Stimulated activated CD8-positive, alpha-beta memory T cell treated with anti-CD3 and anti-CD28 coated beads, Interleukin-7, amount 100 ng/mL, for 48 hours (primary cell): ENCODE measurements around the gene KCNJ4.
"Not testable (repeated sequence)": the region's sequence is repeated elsewhere in the genome, so short reads cannot be mapped to it uniquely, and the experiment has no call there.

Experiments used
- DNase-seq, 2 donors: peaks; one replicate each; pipeline ENCODE4 v3.0.0-alpha.2; 2020; ENCODE audit warnings: low read depth in 1 of 2; ENCODE audit errors: extremely low read depth in 1 of 2

KCNJ4 gene

GRCh38 chr22:38388506-38389427 lies 66.2 kb downstream of the KCNJ4 start:
- DNase-seq = not testable (repeated sequence)

GRCh38 chr22:38386918-38387317 lies 68.1 kb downstream of the KCNJ4 start:
- not testable (repeated sequence) for DNase-seq

GRCh38 chr22:38383417-38383816 lies 71.6 kb downstream of the KCNJ4 start:
- no peak for DNase-seq

- not testable (repeated sequence) for DNase-seq
Measured at GRCh38 chr22:38381371-38381770, 73.6 kb downstream of the KCNJ4 start.
